MM.1S (cell line): ENCODE results near the gene OR5M10.

ENCODE experiments used
- DNase-seq: peaks from one replicate; pipeline ENCODE4 v3.0.0-alpha.2; 2015
- H2AFZ ChIP-seq: fragments of 300-600 bp; sonication (generic); 2 replicates; pipeline ENCODE4 v1.6.0; 2016; ENCODE audit warnings: antibody characterized with exemption, low read length
- H3F3A ChIP-seq: fragments of 300-600 bp; sonication (generic); 2 replicates; pipeline ENCODE4 v1.6.1; 2016; ENCODE audit warnings: mild to moderate bottlenecking, antibody characterized with exemption, low read length, moderate library complexity, mixed read lengths; ENCODE audit not compliant: insufficient read depth
- H3K27ac ChIP-seq: fragments of 300-600 bp; sonication (generic); 2 replicates; pipeline ENCODE4 v1.5.1; 2016; ENCODE audit warnings: mild to moderate bottlenecking, low read length
- H3K27me3 ChIP-seq: fragments of 300-600 bp; sonication (generic); replicated peaks from 2 replicates; pipeline ENCODE4 v1.6.0; 2016; ENCODE audit warnings: low read length; ENCODE audit not compliant: insufficient read depth
- H3K36me3 ChIP-seq: fragments of 300-600 bp; sonication (generic); replicated peaks from 2 replicates; pipeline ENCODE4 v1.6.1; 2016; ENCODE audit warnings: mild to moderate bottlenecking, low read length, mixed read lengths; ENCODE audit not compliant: insufficient read depth
- H3K4me1 ChIP-seq: fragments of 300-600 bp; sonication (generic); 2 replicates; pipeline ENCODE4 v1.6.1; 2016; ENCODE audit warnings: low read length, mixed read lengths
- H3K4me2 ChIP-seq: fragments of 300-600 bp; sonication (generic); 2 replicates; pipeline ENCODE4 v1.6.0; 2016; ENCODE audit warnings: low read depth, low read length
- H3K4me3 ChIP-seq: fragments of 300-600 bp; sonication (generic); 2 replicates; pipeline ENCODE4 v1.5.1; 2016; ENCODE audit warnings: low read length, mixed read lengths
- H3K79me2 ChIP-seq: fragments of 300-600 bp; sonication (generic); 2 replicates; pipeline ENCODE4 v1.6.1; 2016; ENCODE audit warnings: mixed run types, low read length, mixed read lengths
- H3K9ac ChIP-seq: fragments of 300-600 bp; sonication (generic); 2 replicates; pipeline ENCODE4 v1.6.1; 2016; ENCODE audit warnings: low read length, mixed read lengths
- H3K9me2 ChIP-seq: fragments of 300-600 bp; sonication (generic); replicated peaks from 2 replicates; pipeline ENCODE4 v1.6.1; 2016; ENCODE audit warnings: mild to moderate bottlenecking, low read length, mixed read lengths; ENCODE audit not compliant: insufficient read depth
- H3K9me3 ChIP-seq: fragments of 300-600 bp; sonication (generic); replicated peaks from 2 replicates; pipeline ENCODE4 v1.6.1; 2016; ENCODE audit warnings: mild to moderate bottlenecking, low read length, mixed read lengths; ENCODE audit not compliant: insufficient read depth
- H4K20me1 ChIP-seq: fragments of 300-600 bp; sonication (generic); 2 replicates; pipeline ENCODE4 v1.6.1; 2016; ENCODE audit warnings: mild to moderate bottlenecking, low read length, moderate library complexity, mixed read lengths; ENCODE audit not compliant: insufficient read depth
- EZH2 ChIP-seq: fragments of 300-600 bp; sonication (generic); optimal IDR thresholded peaks from 2 replicates; pipeline ENCODE3; 2017; ENCODE audit warnings: low read depth, mild to moderate bottlenecking, antibody characterized with exemption, low read length, mixed read lengths
- EZH2phosphoT487 ChIP-seq: fragments of 300-600 bp; sonication (generic); IDR thresholded peaks from 2 replicates; pipeline ENCODE4 v1.6.1; 2018; ENCODE audit warnings: antibody characterized with exemption, low read length
- TF ChIP-seq, protein P1 (sequence below): fragments of 300-600 bp; sonication (generic); IDR thresholded peaks from 2 replicates; pipeline ENCODE4 v1.5.1; 2016; ENCODE audit warnings: antibody characterized with exemption, low read length, mixed read lengths

Gene OR5M10

DNA sequence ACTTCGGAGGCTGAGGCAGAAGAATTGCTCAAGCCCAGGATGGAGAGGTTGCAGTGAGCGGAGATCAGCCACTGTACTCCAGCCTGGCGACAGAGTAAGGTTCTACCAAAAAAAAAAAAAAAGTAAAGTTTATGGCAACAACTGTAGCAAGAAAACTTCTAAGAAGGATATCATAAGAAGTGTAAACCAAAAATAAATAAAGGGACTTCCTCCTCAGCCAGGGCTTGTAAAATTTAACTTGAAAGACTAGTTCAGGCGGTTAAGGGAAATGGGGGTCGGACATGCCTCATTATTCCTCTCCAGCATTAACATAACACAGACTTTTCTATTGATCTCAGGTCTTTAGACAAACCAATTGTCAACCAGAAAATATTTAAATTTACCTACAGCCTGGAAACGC, 32.0 kb downstream of the OR5M10 start:
- Histone ChIP-seq H3F3A (no peaks in the 10 kb centered on the region), H3K9me2 (no peaks in the 10 kb centered on the region), H3K4me1 (no peaks in the 10 kb centered on the region), H4K20me1 (no peaks in the 10 kb centered on the region), H3K4me2 (no peak overlapping the region), H3K9ac (no peak overlapping the region), H3K27ac (no peak overlapping the region), H3K27me3 (no peaks in the 10 kb centered on the region), H3K36me3 (no peaks in the 10 kb centered on the region), H3K4me3 (no peak overlapping the region), H3K9me3 (no peaks in the 10 kb centered on the region), H3K79me2 (no peaks in the 10 kb centered on the region), H2AFZ (no peak overlapping the region)
- TF ChIP-seq, protein P1, sequence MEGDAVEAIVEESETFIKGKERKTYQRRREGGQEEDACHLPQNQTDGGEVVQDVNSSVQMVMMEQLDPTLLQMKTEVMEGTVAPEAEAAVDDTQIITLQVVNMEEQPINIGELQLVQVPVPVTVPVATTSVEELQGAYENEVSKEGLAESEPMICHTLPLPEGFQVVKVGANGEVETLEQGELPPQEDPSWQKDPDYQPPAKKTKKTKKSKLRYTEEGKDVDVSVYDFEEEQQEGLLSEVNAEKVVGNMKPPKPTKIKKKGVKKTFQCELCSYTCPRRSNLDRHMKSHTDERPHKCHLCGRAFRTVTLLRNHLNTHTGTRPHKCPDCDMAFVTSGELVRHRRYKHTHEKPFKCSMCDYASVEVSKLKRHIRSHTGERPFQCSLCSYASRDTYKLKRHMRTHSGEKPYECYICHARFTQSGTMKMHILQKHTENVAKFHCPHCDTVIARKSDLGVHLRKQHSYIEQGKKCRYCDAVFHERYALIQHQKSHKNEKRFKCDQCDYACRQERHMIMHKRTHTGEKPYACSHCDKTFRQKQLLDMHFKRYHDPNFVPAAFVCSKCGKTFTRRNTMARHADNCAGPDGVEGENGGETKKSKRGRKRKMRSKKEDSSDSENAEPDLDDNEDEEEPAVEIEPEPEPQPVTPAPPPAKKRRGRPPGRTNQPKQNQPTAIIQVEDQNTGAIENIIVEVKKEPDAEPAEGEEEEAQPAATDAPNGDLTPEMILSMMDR: no peak
- TF ChIP-seq EZH2 (no peak), EZH2phosphoT487 (no peak)
- DNase-seq: no peak

DNA sequence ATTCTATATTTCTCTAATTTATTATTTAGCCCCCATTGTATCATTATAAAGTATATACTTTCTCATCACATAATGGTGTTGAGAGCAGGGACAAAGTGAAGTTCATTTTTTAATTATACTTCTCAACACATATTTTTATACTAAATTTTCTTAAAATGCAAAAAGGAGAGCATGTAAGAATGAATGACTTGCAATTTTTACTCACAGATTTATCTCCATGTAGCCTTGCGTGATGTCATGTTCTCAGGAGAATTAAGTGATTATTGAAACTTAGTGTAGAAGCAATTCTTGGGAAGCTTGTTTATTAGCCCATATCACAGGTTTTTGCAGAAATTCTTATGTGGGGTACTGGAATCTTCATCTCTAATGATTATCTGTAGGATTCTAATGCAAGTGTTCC, 33.8 kb downstream of the OR5M10 start:
- Histone ChIP-seq H3K36me3 (no peaks in the 10 kb centered on the region), H3K9ac (no peak overlapping the region), H3K27ac (no peak overlapping the region), H3K27me3 (no peaks in the 10 kb centered on the region), H4K20me1 (no peaks in the 10 kb centered on the region), H3K9me3 (no peaks in the 10 kb centered on the region), H3K4me3 (no peak overlapping the region), H2AFZ (no peak overlapping the region), H3K4me1 (no peaks in the 10 kb centered on the region), H3K9me2 (no peaks in the 10 kb centered on the region), H3K4me2 (no peak overlapping the region), H3K79me2 (no peaks in the 10 kb centered on the region), H3F3A (no peaks in the 10 kb centered on the region)
- no peak for DNase-seq
- TF ChIP-seq, protein P1: no peak
- no peak for TF ChIP-seq EZH2phosphoT487
- no peak for TF ChIP-seq EZH2

DNA sequence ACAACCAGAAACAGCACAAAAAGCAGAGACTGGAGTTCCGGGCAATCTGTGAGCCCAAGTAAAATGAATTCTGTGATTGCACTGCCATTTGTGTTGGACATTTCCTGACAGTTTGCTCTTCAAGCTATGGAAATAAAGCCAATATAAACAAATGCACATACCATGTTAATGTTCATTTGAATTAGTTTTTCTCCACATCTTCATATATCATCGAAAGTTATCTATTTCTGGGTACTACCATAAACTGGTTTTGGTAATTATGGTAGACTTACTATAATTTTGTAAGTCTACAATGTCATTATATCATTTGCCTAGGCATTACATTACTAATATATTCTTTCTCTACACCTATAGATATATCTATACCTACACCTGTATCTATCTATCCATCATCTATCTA, 34.4 kb downstream of the OR5M10 start, which contains the start of gene OR5M11:
TSS of gene OR5M11 (minus strand) at position 101 of the 400 bp plus-strand sequence. CDS start at position 101, 0 bp downstream.
- H3K27me3 ChIP-seq: no peaks in the 10 kb centered on the region
- TF ChIP-seq, protein P1: no peak
- TF ChIP-seq EZH2 (no peak), EZH2phosphoT487 (no peak)
- no peaks in the 10 kb centered on the region for H3K9me2 ChIP-seq
- H3K36me3 ChIP-seq: no peaks in the 10 kb centered on the region
- no peak within 1 kb of the TSS for H3K4me3 ChIP-seq
- H3K4me1 ChIP-seq: no peaks in the 10 kb centered on the region
- no peaks in the 10 kb centered on the region for H3K9me3 ChIP-seq
- H2AFZ ChIP-seq: no peak within 1 kb of the TSS
- no peak within 1 kb of the TSS for H3K27ac ChIP-seq
- H3K9ac ChIP-seq: no peak within 1 kb of the TSS
- no peak within 1 kb of the TSS for H3K4me2 ChIP-seq
- H4K20me1 ChIP-seq: no peaks in the 10 kb centered on the region
- DNase-seq: no peak
- H3F3A ChIP-seq: no peaks in the 10 kb centered on the region
- no peaks in the 10 kb centered on the region for H3K79me2 ChIP-seq
